Stimulated activated CD8-positive, alpha-beta memory T cell treated with anti-CD3 and anti-CD28 coated beads, Interleukin-7, amount 100 ng/mL, for 48 hours (primary cell): ENCODE data around the gene GNB1L.

Experiments
- DNase-seq, 2 donors: peaks; one replicate each; pipeline ENCODE4 v3.0.0-alpha.2; 2020; ENCODE audit warnings: low read depth in 1 of 2; ENCODE audit errors: extremely low read depth in 1 of 2

GNB1L gene

DNA sequence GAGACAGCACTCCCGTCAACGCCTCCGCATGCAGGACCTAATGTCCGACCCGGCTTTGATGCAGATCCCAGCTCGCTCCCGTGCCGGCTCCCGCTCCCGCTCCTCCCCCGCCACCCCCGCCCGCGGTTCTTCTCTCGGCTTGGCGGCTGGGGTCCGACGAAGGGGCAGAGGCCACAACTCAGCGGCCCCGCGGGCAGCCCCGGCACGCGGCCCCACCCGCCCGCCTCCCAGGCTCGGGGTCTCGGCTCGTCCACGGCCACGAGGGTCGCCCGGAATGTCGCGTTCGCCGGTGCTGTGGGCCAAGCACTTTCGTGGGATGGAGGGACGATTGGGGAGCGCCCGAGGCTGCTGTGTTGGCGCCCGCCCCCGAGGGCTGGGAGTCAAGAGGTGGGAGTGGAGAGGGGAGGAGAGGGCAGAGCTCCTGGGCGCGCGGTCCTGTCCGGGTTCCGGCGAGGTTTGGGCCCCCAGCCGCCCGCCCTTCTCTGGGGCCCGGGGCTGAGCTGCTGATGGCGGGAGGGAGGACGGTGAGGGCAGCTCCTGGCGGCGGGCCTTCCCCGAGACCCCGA is 99.4 kb downstream of the GNB1L start:
- DNase-seq: no peak

DNA sequence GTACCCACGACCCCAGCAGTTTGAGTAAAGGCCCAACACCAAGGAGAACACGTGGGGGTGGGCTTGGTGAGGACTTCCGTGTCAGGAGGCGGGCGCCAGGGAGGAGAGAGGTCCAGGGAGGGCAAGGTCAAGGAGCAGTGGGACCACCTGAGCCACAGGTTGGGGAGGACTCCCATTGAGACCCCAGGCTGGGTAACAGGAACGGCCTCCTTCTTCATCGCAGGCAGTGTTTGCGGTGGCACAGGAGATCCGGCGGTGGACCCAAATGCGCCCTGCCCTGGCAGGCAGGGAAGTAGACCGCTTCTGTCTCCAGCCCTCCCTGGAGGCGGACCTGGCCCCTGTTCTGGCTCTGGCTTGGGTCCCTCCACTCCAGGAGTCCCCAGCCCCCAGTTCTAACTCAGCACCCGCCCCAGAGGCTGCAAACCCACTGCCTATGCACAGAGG is 100.0 kb downstream of the GNB1L start:
- DNase-seq: no peak

DNA sequence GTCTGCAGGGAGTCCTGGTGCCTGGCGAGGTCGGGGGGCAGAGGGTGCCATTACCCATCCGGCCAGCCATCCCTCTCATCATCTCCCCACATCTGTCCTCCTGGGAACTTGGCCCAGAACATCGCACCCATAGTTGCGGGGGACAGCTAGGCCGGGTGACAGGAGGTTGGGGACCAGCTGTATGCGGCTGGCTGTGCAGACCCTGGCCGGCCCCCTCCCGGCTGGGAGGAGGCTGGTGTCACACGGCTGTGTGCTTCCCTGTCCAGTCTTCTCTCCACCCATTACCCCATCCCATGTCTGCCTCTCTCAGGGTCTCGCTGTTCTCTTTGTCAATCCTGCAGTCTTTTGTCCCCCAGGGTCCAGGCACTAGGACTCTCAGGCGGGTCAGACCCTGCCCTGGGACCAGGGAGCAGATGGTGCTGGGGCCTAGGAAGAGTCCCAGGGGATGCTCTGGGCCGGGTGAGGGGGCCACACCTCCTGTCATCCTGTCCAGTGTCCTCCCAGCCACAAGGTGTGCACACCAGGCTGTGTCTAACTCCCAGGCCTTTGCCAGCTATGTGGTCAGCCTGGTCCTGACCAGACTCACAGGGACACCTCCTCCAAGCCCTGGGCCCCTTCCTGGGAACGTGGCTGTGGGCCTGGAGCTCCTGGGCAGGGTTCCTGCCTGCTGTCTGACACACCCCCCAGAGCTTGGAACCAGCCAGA is 100.5 kb downstream of the GNB1L start:
- no peak for DNase-seq

DNA sequence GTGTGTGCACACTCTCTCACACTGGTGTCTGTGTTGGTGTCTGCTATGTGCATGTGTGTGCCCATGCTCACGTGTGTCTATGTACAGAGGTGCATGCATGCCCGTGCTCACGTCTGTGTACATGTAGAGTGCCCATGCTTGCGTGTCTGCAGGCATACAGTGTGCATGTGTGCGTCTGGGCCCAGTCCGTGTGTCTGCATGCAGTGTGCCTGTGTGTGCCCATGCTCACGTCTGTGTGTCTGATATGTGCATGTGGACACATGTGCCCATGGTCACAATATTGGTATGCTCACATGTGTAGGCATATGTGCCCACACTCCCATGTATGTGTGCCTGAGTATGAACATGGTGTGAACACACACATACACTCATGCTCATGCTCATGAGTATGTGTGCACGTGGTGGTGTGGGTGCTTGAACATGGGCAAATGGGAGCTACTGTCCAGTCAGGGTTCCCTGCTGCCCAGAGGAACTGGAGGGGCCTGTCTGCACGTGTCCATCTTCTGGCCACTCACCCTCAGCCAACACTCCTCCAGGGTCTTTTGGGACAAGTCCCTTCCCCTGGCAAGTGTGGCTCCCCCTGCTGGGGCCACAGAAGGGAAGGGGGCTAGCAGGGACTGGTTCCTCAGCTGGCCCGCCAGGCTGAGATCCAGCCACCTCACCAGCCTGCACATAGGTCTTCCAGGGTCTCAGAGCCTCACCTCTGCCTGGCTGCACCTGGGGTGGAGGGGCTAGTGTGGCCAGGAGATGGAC is 101.4 kb downstream of the GNB1L start:
- DNase-seq: no peak

DNA sequence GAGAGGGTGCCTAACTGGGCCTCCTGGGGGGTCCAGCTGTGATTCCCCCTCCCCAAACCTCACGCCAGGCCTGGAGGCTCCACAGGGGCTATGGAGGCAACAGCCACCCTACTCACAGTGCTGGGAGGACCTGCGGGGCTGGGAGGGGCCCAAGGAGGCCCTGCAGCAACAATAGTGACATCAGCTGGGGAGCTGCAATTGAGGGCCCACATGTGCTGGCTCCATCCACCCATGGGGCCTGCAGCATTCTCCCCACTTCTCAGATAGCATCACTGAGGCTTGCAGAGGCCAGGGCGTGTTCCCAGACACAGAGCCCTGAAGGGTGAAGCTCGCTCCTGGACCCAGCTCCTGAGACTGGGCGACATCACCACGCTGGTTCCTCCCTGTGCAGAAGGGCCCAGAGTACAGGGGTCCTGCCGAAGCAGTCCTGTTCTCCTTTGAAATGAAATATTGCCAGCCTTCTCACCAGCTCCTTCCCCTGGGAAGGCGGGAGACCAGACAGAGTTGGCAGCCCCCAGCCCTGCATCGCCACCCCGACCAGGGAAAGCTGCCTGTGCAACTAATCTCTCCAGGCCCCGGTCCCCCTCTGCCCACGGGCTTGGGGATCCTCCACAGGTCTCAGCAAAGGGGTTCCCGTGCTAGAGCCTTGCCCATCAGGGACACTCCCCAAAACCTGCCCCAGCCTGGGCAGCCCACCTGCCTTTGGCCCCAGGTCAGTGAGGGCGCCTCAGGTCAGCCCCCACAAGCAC is 103.0 kb downstream of the GNB1L start:
- no peak for DNase-seq

DNA sequence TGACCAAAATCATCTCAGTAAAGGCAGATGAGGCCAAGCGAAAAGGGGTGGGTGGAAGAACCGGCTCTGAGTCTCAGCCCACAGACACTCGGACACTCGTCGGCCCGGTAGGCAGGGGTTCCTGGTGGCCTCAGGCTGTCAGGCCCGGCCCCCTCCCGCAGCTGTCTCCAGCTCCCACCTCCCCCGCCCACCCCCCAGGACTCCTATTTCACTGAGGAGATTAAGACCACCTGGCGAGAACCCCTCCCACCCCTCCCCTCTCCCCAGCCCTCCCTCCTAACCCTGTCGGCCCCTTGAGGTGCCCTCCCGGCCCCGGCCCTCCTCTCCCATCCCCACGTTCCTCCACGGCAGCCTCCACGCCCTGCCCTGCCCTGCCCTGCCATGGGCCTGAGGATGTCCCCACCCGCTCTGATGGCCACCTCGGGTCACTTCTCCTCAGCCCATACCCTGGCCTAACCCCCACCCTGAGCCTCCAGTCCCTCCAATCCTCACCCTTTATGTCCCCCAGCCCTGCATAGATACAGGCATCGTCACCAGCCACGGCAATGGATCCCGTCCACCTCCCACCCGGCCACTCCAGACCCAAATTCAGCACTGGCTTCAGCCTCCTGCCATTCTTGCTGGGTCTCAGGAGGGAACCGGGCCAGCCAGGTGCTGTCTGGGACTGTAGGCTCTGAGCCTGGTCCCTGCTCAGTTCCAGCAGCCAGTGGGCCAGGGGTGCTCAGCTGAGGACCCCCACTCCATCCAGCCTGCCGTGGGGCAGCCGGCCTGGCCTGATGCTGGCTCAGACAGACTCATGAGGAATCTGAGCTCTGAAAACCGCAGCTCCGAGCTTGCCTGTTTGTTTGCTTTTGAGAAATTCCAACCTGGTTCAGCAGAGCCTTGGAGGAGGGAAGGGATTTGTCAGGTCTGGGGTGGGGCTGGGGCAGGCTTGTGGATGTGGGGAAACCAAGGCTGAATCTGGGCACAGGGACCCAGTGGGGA is 103.9 kb downstream of the GNB1L start:
- DNase-seq: no peak

DNA sequence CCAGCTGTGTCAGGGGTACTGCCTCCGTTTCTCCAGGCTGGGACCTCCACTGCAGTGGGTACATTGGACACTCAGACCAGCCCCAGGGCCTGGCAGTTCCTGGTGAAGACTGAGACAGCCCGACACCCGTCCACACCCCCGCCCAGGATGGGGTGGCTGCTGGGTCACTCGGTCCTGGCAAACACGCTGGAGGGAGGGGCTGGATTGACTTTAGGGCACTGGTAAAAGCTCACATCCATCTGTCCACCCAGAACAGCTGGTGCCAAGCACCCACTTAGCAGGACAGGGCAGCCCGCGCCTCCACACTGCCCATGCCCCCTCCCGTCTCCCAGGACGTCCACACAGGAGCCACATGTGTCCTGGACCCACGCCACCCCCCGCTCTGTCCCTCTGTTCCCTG is 104.8 kb downstream of the GNB1L start:
- no peak for DNase-seq

DNA sequence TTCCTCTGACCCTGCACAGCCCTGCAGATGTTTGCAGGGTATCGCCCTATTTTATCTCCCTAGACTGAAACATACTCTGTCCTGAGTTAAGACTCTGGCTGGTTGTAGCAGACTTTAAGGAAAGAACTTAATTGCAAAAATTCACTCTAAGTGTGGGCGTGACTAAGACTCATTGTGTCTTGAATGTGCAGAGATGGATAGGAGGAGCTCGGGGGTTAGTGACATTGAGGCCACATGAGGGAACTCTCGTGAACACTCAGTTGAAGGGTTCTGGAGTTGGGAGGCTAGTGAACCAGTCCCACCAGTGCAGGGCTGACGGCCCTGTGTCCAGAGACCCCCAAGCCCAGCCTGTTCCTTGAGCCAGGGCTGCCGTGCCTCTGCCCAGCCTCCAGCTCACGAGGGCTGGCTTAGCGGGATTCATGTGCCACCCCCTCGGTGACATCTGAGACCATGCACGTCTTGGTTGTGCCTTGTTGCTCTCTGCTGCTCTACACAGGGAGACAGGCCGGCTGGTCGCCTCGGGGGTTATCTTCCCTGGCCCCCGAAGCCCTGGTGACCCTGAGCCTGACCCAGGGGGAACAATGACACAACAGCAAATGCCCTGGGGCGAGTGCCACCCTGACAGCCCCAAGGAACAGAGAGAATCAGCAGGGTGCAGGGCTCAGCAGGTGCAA is 105.5 kb downstream of the GNB1L start:
- DNase-seq: no peak

DNA sequence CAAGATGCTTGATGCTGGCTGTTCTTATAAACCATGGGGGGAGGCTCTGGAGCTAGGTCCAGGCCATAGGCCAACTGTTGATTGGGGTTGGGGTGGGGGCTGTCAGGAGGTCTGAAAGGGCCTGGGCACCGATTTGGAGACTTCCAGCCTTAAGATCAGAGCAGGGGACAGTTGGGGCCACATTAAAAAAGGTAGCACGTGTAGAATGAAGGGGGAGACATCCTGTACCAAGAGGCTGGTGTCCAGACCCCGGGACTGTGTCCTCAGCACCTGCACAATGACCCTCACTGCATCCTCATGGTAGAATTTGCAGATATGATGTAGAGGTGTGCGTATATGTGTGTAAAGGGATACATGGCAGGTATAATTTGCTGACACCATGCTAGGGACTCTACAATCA is 106.5 kb downstream of the GNB1L start:
- no peak for DNase-seq

DNA sequence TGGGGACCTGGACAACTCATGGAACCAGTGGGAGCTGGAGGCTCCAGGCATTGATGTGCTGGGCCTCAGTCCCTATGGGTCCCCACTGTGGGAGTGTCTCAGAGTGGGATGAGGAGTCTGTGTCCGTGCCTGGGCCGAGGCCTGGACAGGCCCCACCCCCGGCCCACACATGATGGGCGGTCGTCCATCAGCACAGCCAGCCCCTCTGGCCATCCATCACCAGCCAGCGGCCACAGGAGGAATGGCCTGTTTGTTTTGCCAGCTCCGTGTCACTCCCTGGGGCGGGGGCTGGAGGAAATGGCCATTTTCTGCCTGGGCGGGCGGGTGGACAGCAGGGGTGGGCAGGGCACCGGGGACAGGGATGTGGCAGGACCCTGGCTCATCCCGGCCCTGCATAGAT is 107.1 kb downstream of the GNB1L start:
- no peak for DNase-seq

DNA sequence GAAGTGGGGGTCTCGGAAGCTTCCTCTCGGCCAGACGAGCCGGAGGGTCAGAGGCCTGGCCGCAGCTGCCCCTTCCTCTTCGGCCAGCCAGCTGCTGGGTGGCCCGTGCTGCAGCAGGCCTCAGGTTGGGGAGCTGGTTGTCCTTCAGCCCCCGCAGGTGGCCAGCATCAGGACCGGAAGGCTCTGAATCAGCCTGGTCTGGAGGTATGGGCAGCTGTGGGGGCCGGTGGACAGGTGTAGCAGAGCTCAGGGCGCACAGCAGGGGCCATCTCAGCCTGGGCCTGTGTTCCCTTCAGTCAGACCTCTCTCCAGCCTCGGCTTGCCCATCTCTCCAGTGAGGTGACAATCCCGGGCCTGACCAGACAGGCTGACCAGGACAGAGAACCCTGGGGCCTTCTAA is 107.9 kb downstream of the GNB1L start:
- DNase-seq: no peak

DNA sequence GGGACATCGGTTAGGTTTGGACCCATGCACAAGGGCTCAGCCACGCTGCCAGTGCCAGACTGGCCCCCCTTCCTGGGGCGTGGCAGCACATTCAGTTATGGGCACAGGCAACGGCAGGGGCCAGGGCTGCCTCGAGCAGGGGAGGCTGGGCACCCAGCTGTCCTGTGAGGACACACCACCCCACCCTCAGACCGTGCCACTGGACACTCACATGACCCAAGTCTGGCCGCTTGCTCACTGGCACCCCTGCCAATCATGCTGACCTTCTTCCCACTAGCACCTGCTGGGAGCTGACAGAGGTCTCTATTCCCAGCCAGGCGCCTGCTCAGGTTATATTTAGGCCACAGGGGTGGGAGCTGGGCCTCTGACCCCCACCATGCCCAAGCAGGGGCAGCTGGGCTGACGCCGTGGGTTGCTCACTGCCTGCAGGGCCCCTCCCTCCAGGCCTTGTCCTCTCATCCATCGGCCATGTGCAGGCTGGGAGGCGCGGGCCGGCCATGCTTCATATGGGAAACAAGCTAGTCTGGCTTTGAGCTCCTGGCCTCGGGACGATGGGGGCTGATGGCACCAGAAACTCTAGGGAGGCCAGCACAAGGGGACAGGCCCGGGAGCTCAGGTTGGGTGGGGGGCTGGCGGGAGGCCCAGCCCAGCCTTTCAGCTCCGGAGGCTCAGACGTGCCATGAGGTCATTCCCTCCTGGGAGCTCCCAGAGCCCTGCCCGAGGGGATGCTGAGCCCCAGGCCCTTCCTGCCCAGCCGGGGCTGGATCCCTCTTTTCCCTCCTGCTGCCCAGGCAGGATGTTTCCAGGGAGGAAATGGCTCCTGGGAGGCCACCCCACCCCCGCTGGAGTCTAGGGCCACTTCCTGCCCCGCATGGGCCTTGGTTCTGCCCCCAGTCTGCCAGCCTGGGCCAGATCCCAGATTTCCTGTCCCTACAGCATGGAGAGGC is 109.2 kb downstream of the GNB1L start:
- no peak for DNase-seq

DNA sequence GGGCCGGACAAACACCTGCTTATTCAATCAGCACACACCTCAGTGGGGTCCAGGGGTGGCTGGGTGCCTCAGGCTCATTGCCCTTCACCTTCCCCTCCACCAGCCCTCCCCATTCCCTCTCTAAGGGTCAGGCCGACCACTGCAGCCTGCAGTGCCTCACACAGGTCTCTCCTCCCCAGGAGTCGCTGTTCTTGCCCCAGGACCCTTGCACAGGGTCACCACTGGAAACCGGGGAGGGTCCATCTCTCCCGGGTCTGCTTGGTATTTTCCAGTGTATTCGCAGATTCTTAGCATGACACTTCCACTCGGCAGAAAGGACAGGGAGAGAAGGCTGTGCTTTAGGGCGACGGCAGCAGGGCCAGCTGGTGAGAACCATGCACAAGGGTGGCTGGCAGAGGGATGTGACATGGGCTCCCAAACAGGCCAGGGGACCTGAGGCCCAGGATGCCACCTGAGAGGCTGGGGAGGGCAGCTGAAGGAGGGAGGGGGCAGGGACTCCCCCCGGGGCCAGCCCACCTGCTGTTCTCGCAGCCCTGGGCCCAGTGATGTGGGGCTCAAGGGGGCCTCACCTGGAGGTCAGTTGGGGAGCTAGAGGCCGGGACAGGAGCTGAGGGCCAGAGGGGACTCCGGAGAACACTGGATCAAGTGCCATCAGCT is 110.2 kb downstream of the GNB1L start:
- no peak for DNase-seq

DNA sequence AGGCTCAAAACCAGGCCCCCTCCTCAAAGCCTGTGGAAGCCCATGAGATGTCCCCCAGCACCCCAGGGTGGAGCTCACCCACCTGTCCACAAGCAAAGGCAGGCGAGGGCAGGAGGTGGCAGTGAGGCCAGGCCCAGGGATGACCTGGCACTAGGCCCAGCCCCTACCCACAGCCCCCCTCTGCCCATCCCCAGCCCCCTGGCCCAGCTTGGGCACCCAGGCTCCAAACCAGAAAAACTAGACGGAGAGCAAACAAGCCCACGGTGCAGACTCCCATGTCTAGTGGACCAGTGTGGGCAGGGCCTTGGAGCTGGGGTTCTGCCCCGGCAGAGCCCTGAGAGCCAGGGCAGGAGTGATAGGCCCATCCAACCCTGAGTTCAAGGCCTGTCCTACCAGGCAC is 111.0 kb downstream of the GNB1L start:
- DNase-seq: no peak

DNA sequence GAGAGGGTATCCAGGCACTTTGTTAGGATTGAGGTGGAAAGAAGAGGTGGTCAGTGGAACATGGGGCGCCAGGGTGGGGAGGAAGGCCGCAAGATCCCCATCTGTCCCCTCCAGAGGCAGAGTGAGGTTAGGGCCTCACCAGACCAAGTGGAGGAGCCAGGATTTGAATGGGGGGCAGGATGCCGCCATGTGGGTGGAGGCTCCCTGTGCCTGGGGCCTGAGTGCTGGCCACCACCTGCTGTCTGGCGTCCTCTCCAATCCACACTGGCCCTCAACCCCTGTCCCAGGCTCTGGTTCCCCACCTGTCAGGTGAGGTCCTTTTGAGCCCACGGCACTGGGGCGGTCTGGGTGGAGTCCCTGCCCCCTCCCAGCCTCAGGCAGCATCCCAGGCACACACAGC is 111.6 kb downstream of the GNB1L start:
- no peak for DNase-seq

DNA sequence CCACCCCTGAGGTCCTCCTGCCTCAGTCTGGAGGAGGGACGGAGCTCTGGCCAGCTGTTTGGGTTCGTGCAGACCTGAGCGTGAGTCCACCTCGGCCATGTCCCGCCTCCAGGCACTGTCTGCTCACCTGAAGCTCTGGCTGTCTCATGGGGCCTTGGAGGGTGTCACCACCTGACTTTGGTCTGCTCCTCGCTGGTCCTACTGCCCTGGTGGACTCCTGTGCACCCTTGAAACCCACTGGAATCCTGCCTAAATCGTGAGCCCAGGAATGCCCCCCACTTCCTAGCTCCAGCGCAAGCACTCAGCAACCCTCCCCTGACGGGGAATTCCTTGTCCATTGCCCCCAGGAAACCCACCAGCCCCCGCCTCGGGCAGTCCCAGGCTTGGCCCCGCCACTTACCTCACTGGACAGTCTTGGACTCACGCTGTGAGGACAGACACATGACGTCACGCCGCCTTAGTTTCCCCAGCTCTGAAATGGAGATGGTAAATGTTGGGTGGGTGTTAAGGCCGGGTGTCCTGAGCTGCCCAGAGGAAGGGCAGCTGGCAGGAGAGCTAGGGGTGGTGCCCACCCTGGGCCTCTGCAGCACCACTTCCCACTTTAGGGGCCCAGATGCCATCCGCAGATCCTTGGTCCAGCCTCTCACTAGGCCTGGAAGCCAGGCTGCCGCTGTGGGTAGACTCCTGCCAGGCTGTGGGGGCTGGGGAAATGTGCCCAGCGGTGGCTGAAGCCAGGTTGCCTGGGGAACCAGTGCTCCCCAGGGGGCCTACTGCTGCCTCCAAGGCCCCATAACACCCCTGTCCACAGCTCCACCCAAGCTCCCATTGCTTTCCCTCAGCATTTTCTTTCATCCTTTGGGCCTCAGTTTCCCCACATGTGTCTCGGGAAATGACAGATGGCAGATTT is 112.3 kb downstream of the GNB1L start:
- DNase-seq: no peak

DNA sequence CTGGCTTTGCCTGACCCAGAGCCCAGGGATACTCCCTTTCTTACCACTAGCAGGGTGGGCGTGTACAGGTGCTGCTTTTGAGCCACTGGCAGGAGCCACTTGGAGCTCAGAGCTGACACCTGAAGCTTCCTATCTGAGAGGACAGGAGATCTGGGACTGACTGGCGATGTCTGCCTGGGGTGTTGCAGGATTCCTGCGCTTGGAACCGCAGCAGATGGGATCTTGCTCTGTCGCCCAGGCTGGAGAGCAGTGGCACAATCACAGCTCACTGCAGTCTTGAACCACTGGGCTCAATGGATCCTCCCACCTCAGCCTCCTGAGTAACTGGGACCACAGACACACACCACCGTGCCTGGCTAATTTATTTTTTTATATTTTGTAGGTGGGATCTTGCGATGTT is 113.6 kb downstream of the GNB1L start:
- no peak for DNase-seq
